Subcutaneous adipose tissue (tissue), 4 donors: ENCODE measurements around the gene SPAG9. TPM values are rescaled to one million over a fixed set of nuclear protein-coding genes. Genes with fewer than 3 reads are reported as not detected.

Experiments
- CTCF ChIP-seq: fragments of 450-650 bp; IDR thresholded peaks from one replicate; pipeline ENCODE4 v1.5.1; 2016; ENCODE audit warnings: low read depth, mild to moderate bottlenecking, control low read depth, antibody characterized with exemption, moderate library complexity
- total RNA-seq, 4 donors: library from RNA; depleted of rRNA; stranded (reverse); fragments of >200 nt; gene quantifications; one replicate each; pipeline ENCODE4 v1.1.0, GENCODE V29; 2016

Gene SPAG9
- total RNA-seq, 4 donors from 2014 or later, result 135 to 153 (median 150) TPM

DNA sequence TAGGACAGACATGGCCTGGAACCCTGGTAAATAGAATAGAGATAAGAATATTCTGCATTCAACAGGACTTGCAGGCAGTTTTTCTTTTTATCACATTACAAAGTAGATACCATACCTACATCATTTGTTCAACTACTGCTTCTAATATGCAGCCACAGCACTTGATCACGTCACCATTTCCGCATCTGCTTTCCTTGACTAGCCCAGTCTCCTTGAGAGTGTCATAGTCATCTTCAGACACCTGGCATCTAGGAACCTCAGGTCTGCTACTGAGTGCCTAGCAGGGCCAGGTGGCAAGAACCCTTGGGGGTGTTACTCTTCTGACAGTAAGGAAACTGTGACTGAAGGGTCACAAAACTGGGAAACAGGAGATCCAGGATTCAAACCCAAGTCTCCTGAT, 161.3 kb downstream of the SPAG9 start:
- TF ChIP-seq CTCF, result no peak

DNA sequence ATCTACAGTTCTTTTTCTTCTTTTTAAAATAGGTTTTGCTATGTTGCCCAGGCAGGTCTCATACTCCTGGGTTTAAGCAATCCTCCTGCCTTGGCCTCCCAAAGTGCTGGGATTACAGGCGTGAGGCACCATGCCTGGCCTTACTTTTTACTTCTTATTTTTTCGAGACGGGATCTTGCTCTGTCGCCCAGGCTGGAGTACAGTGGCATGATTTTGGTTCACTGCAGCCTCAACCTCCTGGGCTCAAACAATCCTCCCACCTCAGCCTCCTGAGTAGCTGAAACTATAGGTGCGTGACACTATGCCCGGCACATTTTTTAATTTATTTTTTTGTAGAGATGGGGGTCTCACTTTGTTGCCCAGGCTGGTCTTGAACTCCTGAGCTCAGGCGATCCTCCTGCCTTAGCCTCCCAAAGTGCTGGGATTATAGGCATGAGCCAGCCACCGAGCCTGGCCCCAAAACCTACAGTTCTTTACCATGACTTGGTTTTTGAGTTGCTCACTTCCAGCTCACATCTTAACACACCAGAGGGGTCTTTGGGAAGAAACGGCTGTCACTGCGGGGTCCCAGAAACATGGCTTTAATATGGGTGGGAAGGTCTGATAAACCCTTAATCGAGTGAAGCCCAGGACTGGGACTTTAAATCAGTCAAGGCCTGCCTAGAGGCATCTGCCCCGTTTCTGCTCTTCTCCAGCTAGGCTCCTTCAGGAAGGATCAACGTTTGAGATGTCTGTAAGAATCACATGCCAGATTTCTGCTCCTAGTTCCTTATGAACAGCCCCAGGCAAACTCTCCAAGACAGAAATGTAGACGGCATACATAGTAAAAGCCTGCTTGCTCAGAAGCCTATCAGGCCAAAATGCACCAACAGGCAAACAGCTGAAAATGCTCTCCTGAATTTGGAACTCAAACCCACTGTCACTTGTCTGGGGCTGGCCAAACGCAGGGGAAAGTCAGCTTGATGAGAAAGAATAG, 162.8 kb downstream of the SPAG9 start:
- TF ChIP-seq CTCF, result no peak

GRCh38 chr17:50956750-50957523, 163.7 kb downstream of the SPAG9 start:
- no peak for TF ChIP-seq CTCF

DNA sequence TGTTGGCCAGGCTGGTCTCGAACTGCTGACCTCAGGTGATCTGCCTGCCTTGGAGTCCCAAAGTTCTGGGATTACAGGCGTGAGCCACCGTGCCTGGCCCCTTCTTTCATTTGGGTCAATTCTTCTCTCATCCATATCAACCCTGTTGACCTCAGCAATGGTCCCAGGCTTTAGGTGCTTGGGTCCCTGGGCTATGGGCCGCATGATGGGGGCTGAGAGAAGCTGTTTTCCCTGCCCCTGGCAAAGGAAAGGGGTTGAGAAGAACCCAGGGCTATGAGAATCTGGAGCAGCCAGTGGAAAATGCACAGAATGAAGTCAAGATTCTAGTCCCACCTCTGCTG, 164.3 kb downstream of the SPAG9 start:
- no peak for TF ChIP-seq CTCF

- TF ChIP-seq CTCF, result no peak
Measured at GRCh38 chr17:50955667-50956120, 165.0 kb downstream of the SPAG9 start.

DNA sequence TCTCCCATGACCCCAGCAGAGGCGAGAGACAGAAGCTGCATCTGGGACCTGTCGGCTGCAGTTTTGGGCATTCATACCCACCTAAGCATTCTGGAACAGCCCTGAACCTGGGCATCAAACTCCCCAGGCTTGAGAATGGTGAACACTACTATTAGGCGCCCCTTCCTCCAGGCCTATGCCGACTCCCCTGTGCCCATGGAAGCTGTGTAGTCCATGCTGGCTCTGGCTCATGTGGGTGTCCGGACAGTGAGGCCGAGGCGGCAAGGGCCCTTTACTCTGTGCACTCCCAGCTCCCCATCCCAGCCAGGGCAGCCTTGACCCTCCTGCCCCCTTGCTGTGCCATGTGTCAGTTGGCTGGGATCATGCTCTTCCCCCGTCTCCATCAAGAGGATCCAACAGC, 165.5 kb downstream of the SPAG9 start:
- TF ChIP-seq CTCF, result no peak

- no peak for TF ChIP-seq CTCF
Measured at GRCh38 chr17:50954641-50955121, 166.0 kb downstream of the SPAG9 start.
